HCT116 (cell line): Measurements from ENCODE around the gene ALDH5A1. TPM values are rescaled to one million over a fixed set of nuclear protein-coding genes. Genes with fewer than 3 reads are reported as not detected.

Experiments used
- ATAC-seq: fragments of 200-7000 bp; cut with Tn5 transposase; 2 replicates; pipeline ENCODE4 v1.9.1; 2020; ENCODE audit warnings: mild to moderate bottlenecking, moderate library complexity
- BruUV-seq: library from RNA; stranded (reverse); fragments of 400-500 nt; replicated peaks from 2 replicates; lab custom pipeline; 2021; lab: Mats Ljungman, UMichigan
- CTCF ChIA-PET: fragments of 300-600 bp; sonication (Branson Sonifier 250); formaldehyde crosslinking; loops from one replicate; lab custom pipeline; 2021; ENCODE audit warnings: antibody characterized with exemption; lab: Charles Lee
- POLR2A ChIA-PET: fragments of 300-600, 350-600 bp; sonication (Branson Sonifier 250); formaldehyde crosslinking; loops from one replicate; lab custom pipeline; 2021; ENCODE audit warnings: antibody characterized with exemption; lab: Charles Lee
- RAD21 ChIA-PET, 2 experiments: fragments of 300-600 bp; sonication (Branson Sonifier 250); formaldehyde crosslinking; loops; one replicate each; lab custom pipeline; 2023; ENCODE audit warnings: low total read pairs in 2 of 2; ENCODE audit not compliant: uncharacterized antibody in 2 of 2, unreplicated experiment in 2 of 2, low non-redundant PET in 1 of 2; lab: Charles Lee
- DNase-seq: peaks from one replicate; pipeline ENCODE4 v3.0.0-alpha.2; 2010; ENCODE audit warnings: low read depth, low spot score
- H2AFZ ChIP-seq: fragments of 200-600 bp; shearing (Covaris generic), sonication (generic); 2 replicates; pipeline ENCODE4 v1.6.1; 2017; ENCODE audit warnings: low read depth, mixed run types, mixed read lengths, antibody characterized with exemption, low read length; ENCODE audit not compliant: poor library complexity, severe bottlenecking
- H3K27ac ChIP-seq: 2 replicates; pipeline ENCODE4 v1.5.1; 2012; ENCODE audit warnings: low read depth, low read length
- H3K27me3 ChIP-seq: fragments of 200-600 bp; sonication (generic); 2 replicates; pipeline ENCODE4 v1.6.1; 2016; ENCODE audit warnings: mixed run types, low read length, mixed read lengths; ENCODE audit not compliant: insufficient read depth
- H3K36me3 ChIP-seq, 2 experiments: fragments of 200-500 bp in 1 of 2; fragments of 200-600 bp in 1 of 2; sonication (Bioruptor generic) in 1 of 2; sonication (generic) in 1 of 2; 2 replicates each; pipeline versions ENCODE4 v1.5.1 to v1.6.1; 2014 to 2016; ENCODE audit warnings: low read length in 2 of 2, inconsistent platforms in 1 of 2, mixed read lengths in 1 of 2, mixed run types in 1 of 2; ENCODE audit not compliant: insufficient read depth in 2 of 2, control insufficient read depth in 1 of 2
- H3K4me1 ChIP-seq, 2 experiments: fragments of 200-600 bp in 1 of 2; sonication (generic) in 1 of 2; 2 replicates each; pipeline versions ENCODE4 v1.5.1 to v1.6.1; 2012 to 2017; ENCODE audit warnings: low read length in 2 of 2, inconsistent platforms in 1 of 2, mild to moderate bottlenecking in 1 of 2, mixed read lengths in 1 of 2, mixed run types in 1 of 2, moderate library complexity in 1 of 2; ENCODE audit not compliant: insufficient read depth in 2 of 2, control insufficient read depth in 1 of 2
- H3K4me2 ChIP-seq: fragments of 200-600 bp; sonication (generic); 2 replicates; pipeline ENCODE4 v1.6.1; 2017; ENCODE audit warnings: mixed run types, low read length, mixed read lengths
- H3K4me3 ChIP-seq, 2 experiments: fragments of 200-600 bp in 1 of 2; sonication (generic) in 1 of 2; replicated peaks in 1 of 2; 2 replicates each; pipeline ENCODE4 v1.5.1; 2011 to 2016; ENCODE audit warnings: low read length in 2 of 2, control low read depth in 1 of 2, low read depth in 1 of 2, mild to moderate bottlenecking in 1 of 2, mixed read lengths in 1 of 2, mixed run types in 1 of 2
- H3K79me2 ChIP-seq: fragments of 200-600 bp; sonication (generic); 2 replicates; pipeline ENCODE4 v1.6.1; 2017; ENCODE audit warnings: mild to moderate bottlenecking, mixed run types, low read length, moderate library complexity, mixed read lengths; ENCODE audit not compliant: insufficient read depth
- H3K9ac ChIP-seq: fragments of 200-600 bp; sonication (generic); 2 replicates; pipeline ENCODE4 v1.6.1; 2016; ENCODE audit warnings: low read length, mixed read lengths
- H3K9me2 ChIP-seq: fragments of 200-600 bp; sonication (generic), shearing (Covaris generic); 2 replicates; pipeline ENCODE4 v1.6.1; 2017; ENCODE audit warnings: mixed run types, mild to moderate bottlenecking, moderate library complexity; ENCODE audit not compliant: insufficient read depth
- H3K9me3 ChIP-seq, 2 experiments: fragments of 200-500 bp in 1 of 2; fragments of 200-600 bp in 1 of 2; sonication (Bioruptor generic) in 1 of 2; sonication (generic) in 1 of 2; 2 replicates each; pipeline ENCODE4 v1.6.1; 2014 to 2017; ENCODE audit warnings: low read length in 2 of 2, mixed read lengths in 2 of 2, inconsistent platforms in 1 of 2, low read depth in 1 of 2, mild to moderate bottlenecking in 1 of 2, mixed run types in 1 of 2, moderate library complexity in 1 of 2; ENCODE audit not compliant: control insufficient read depth in 1 of 2, insufficient read depth in 1 of 2
- H4K20me1 ChIP-seq: fragments of 200-600 bp; sonication (generic), shearing (Covaris generic); 2 replicates; pipeline ENCODE4 v1.6.1; 2017; ENCODE audit warnings: mixed run types, mild to moderate bottlenecking, moderate library complexity; ENCODE audit not compliant: insufficient read depth
- EZH2phosphoT487 ChIP-seq: fragments of 200-600 bp; IDR thresholded peaks from 2 replicates; pipeline ENCODE4 v1.6.1; 2018; ENCODE audit warnings: antibody characterized with exemption, borderline replicate concordance
- POLR2AphosphoS5 ChIP-seq: IDR thresholded peaks from 2 replicates; pipeline ENCODE4 v1.6.1; 2011; ENCODE audit warnings: mild to moderate bottlenecking, low read depth, low read length, moderate library complexity
- RAD21 ChIP-seq: IDR thresholded peaks from 2 replicates; pipeline ENCODE4 v1.6.1; 2012; ENCODE audit warnings: low read depth, mild to moderate bottlenecking
- TCF7L2 ChIP-seq: IDR thresholded peaks from 2 replicates; pipeline ENCODE4 v1.7.0; 2011; ENCODE audit warnings: borderline replicate concordance, inconsistent platforms; ENCODE audit not compliant: insufficient read depth, insufficient read length; ENCODE audit errors: extremely low read depth
- ZNF274 ChIP-seq: fragments of 200-500 bp; sonication (Bioruptor generic); IDR thresholded peaks from 2 replicates; pipeline ENCODE4 v1.6.1; 2014; ENCODE audit warnings: mild to moderate bottlenecking, low read depth, low read length, inconsistent platforms
- intact Hi-C: fragments of 100-400 bp; cut with micrococcal nuclease; formaldehyde crosslinking; loops from 2 replicates; pipeline ENCODE4 v1.10.0; 2022
- total RNA-seq: library from RNA; stranded (reverse); gene quantifications from one replicate; pipeline ENCODE4 v1.2.1, GENCODE V29; 2021; ENCODE audit not compliant: unreplicated experiment
- TF ChIP-seq, protein P1 (sequence below): IDR thresholded peaks from 2 replicates; pipeline ENCODE4 v1.6.1; 2012
- TF ChIP-seq, protein P2 (sequence below): IDR thresholded peaks from 2 replicates; pipeline ENCODE4 v1.6.1; 2012
- TF ChIP-seq, protein P3 (sequence below), 3 experiments: fragments of 200-600 bp in 1 of 3; sonication (generic) in 1 of 3; IDR thresholded peaks in 2 of 3; conservative IDR thresholded peaks in 1 of 3; 2 replicates each; pipeline ENCODE4 v1.5.1; 2012 to 2017; ENCODE audit warnings: low read depth in 2 of 3, low read length in 2 of 3, antibody characterized with exemption in 1 of 3, borderline replicate concordance in 1 of 3, control low read depth in 1 of 3, mild to moderate bottlenecking in 1 of 3, mixed read lengths in 1 of 3, mixed run types in 1 of 3, moderate library complexity in 1 of 3; ENCODE audit not compliant: insufficient read depth in 1 of 3

ALDH5A1 gene
- total RNA-seq, 1 experiment from 2014 or later: 10.0 TPM

DNA sequence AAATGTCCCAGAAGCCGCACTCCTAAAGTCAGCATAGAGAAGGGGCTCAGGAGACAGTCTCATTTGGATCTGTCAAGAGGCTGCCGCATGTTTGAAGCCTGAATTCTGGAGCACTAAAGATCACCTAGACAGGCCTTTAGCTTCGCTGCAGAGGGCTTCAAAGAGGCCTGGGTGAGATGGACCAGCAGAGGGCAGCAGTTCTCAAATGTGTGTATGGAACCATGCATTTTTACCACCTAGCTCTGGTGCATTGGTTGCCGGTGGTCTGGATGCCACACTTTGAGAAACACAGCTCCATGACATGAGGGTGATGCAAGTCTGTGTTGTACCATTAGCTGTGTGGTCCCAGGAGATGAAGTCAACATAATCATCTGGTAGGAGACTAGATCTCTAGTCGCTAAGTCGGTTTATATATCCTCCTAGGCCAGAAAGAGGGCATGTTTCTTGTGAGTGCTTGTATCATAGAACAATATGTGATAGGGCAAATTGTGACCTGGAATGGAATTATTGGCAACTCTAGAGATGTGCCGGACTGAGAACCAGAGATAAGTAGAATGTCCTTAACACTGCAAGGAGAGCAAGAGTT, 86.4 kb downstream of the ALDH5A1 start:
- Histone ChIP-seq H3K4me3 (no peak overlapping the region), H3K4me2 (no peak overlapping the region), H3K4me1 (peaks cover 3 to 13% of the 10 kb centered on the region in 2 experiments; a peak in 3 of 4 replicates), H3K9me3 (no peaks in the 10 kb centered on the region), H2AFZ (peak overlapping the region; percentile 44), H3K79me2 (no peaks in the 10 kb centered on the region), H3K9ac (no peak overlapping the region), H3K27ac (no peak overlapping the region), H3K36me3 (no peaks in the 10 kb centered on the region), H3K27me3 (no peaks in the 10 kb centered on the region), H3K9me2 (no peaks in the 10 kb centered on the region), H4K20me1 (no peaks in the 10 kb centered on the region)
- RAD21 ChIA-PET: interaction anchor here (0.5 to 0.9 kb wide), 3 partner anchors 114 to 433 kb away, joined by 3 read pairs; no protein-coding TSS in a partner anchor
- POLR2A ChIA-PET: no interaction called here
- ATAC-seq (peak; percentile 87), DNase-seq (peak; percentile 64)
- TF ChIP-seq, protein P1, sequence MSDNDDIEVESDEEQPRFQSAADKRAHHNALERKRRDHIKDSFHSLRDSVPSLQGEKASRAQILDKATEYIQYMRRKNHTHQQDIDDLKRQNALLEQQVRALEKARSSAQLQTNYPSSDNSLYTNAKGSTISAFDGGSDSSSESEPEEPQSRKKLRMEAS: no peak
- TF ChIP-seq RAD21 (peak; percentile 77), TCF7L2 (peak; percentile 29), ZNF274 (no peak), EZH2phosphoT487 (no peak), POLR2AphosphoS5 (no peak)
- TF ChIP-seq, protein P2, sequence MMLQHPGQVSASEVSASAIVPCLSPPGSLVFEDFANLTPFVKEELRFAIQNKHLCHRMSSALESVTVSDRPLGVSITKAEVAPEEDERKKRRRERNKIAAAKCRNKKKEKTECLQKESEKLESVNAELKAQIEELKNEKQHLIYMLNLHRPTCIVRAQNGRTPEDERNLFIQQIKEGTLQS: no peak
- TF ChIP-seq, protein P3, sequence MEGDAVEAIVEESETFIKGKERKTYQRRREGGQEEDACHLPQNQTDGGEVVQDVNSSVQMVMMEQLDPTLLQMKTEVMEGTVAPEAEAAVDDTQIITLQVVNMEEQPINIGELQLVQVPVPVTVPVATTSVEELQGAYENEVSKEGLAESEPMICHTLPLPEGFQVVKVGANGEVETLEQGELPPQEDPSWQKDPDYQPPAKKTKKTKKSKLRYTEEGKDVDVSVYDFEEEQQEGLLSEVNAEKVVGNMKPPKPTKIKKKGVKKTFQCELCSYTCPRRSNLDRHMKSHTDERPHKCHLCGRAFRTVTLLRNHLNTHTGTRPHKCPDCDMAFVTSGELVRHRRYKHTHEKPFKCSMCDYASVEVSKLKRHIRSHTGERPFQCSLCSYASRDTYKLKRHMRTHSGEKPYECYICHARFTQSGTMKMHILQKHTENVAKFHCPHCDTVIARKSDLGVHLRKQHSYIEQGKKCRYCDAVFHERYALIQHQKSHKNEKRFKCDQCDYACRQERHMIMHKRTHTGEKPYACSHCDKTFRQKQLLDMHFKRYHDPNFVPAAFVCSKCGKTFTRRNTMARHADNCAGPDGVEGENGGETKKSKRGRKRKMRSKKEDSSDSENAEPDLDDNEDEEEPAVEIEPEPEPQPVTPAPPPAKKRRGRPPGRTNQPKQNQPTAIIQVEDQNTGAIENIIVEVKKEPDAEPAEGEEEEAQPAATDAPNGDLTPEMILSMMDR (IDR thresholded peaks at IDR 0.05 in 2 of 3, conservative IDR thresholded peaks at IDR 0.05 in 1 of 3; ENCODE audit: borderline replicate concordance in 1 of 3, insufficient read depth in 1 of 3, low read depth in 2 of 3, low read length in 2 of 3): peak; percentile 68 to 90 (median 89)
- intact Hi-C loops: loop anchor here (1.0 to 5.0 kb wide), 3 partner anchors 114 to 489 kb away; no protein-coding TSS in a partner anchor
- no TSS peak for BruUV-seq
- CTCF ChIA-PET: interaction anchor here (0.7 to 2.5 kb wide), 21 partner anchors 9 to 490 kb away, joined by 3 to 13 read pairs (median 5); partner anchors contain the start of genes ACOT13, ALDH5A1 and TDP2
